ENCODE results near the gene PAH. TPM values are rescaled to one million over a fixed set of nuclear protein-coding genes. Genes with fewer than 3 reads are reported as not detected.

PAH gene
- total and polyA plus RNA-seq, 2 of the 4 experiments (the other 2 are of a cell fraction), result not detected

- Histone ChIP-seq H4K20me1 (ENCODE audit: insufficient read depth, low read length) (no peaks in the 10 kb centered on the region), H2BK15ac (ENCODE audit: low read depth, low read length) (no peak overlapping the region), H3K14ac (replicated peaks; ENCODE audit: low read depth, low read length) (no peak overlapping the region), H3K18ac (ENCODE audit: low read depth, low read length) (no peak overlapping the region), H4K91ac (ENCODE audit: insufficient read depth, low read depth, low read length) (no peak overlapping the region), H2BK20ac (ENCODE audit: low read depth, low read length) (no peak overlapping the region), H2BK120ac (ENCODE audit: low read depth, low read length) (no peak overlapping the region), H3K27me3 (ENCODE audit: control insufficient read depth, insufficient read depth, low read length) (peaks cover 51% of the 10 kb centered on the region), H3K79me1 (ENCODE audit: low read depth in 1 of 2, low read length in 2 of 2) (no peaks in the 10 kb centered on the region), H3K23ac (ENCODE audit: low read depth, low read length) (no peak overlapping the region), H2BK5ac (ENCODE audit: low read depth, low read length, poor library complexity, severe bottlenecking) (no peak overlapping the region), H3K36me3 (ENCODE audit: control insufficient read depth, insufficient read depth, low read length) (no peaks in the 10 kb centered on the region), H4K8ac (ENCODE audit: low read depth in 2 of 2, low read length in 2 of 2) (no peak overlapping the region), H3K27ac (ENCODE audit: insufficient read depth, low read length) (no peak overlapping the region), H3K9me1 (ENCODE audit: insufficient read depth, low read length) (no peaks in the 10 kb centered on the region), H3K56ac (ENCODE audit: extremely low read depth, insufficient read depth, low read length) (no peak overlapping the region), H4K5ac (ENCODE audit: low read depth, low read length) (no peak overlapping the region), H3K4me2 (ENCODE audit: low read depth, low read length) (no peak overlapping the region), H3K9ac (ENCODE audit: low read depth, low read length) (no peak overlapping the region), H3K9me3 (ENCODE audit: control insufficient read depth, insufficient read depth, low read length) (0 out of 2 replicates have a peak, but pooled peaks cover 2% of the 10 kb centered on the region), H2AFZ (replicated peaks; ENCODE audit: low read length, poor library complexity) (no peak overlapping the region), H3K4me1 (ENCODE audit: control insufficient read depth, insufficient read depth, low read length) (no peaks in the 10 kb centered on the region), H2AK5ac (ENCODE audit: low read depth, low read length) (no peak overlapping the region), H3K4ac (ENCODE audit: low read depth, low read length) (no peak overlapping the region), H2AK9ac (replicated peaks; ENCODE audit: low read depth, low read length, poor library complexity) (no peak overlapping the region), H3K4me3 (ENCODE audit: insufficient read depth, low read depth, low read length) (no peak overlapping the region)
- intact Hi-C loops (cut with micrococcal nuclease), result no loop called here
- in situ Hi-C loops (cut with MboI; ENCODE audit: low sequenced_read_pairs), result no loop called here
- ChIA-PET POLR2A (ENCODE audit: unreplicated experiment) (no interaction called here), CTCF (no interaction called here)
- no peak for TF ChIP-seq CEBPB (IDR thresholded peaks at IDR 0.05; ENCODE audit: low read depth, low read length)
- TF ChIP-seq BHLHE40 (IDR thresholded peaks at IDR 0.05; ENCODE audit: low read depth, low read length), result no peak
- no peak for TF ChIP-seq RFX5 (IDR thresholded peaks at IDR 0.05; ENCODE audit: low read depth, low read length)
- WGBS, 2 experiments (ENCODE audit: extremely low coverage in 2 of 2, insufficient read length in 1 of 2), result 0% methylated on average over 1 of the region's 14 CpGs; no CpG with 5 or more reads in 1 of the 2 experiments
- dilution Hi-C loops (cut with HindIII; ENCODE audit: low sequenced_read_pairs, unreplicated experiment), result no loop called here
- DNase-seq (no peak), ATAC-seq (ENCODE audit: low read depth) (no peak)
- BruUV-seq (replicated peaks), result no TSS peak
Observed at GRCh38 chr12:102959391-102959790, 42.3 kb upstream of the PAH start.

Measured in IMR-90 (cell line).